Activated naive CD8-positive, alpha-beta T cell treated with anti-CD3 and anti-CD28 coated beads, Interleukin-2, amount 10 ng/mL, durations not matched to agents 7 days and 5 days (primary cell): ENCODE results near the gene CNMD. TPM values are rescaled to one million over a fixed set of nuclear protein-coding genes. Genes with fewer than 3 reads are reported as not detected.
"Not testable (repeated sequence)": the region's sequence is repeated elsewhere in the genome, so short reads cannot be mapped to it uniquely, and the experiment has no call there.

Experiments used
- ATAC-seq: fragments of 150-1000 bp; cut with Tn5 transposase; one replicate; pipeline ENCODE4 v1.10.0; 2021; ENCODE audit warnings: low read depth, moderate library complexity
- POLR2A ChIA-PET: fragments of 350-600 bp; sonication (Branson Sonifier 250); formaldehyde crosslinking; loops from one replicate; lab custom pipeline; 2021; ENCODE audit warnings: antibody characterized with exemption; lab: Charles Lee
- DNase-seq: peaks from one replicate; pipeline ENCODE4 v3.0.0; 2021
- H3K27ac Mint-ChIP-seq: one replicate; pipeline ENCODE4 v1.8.0; 2022; ENCODE audit warnings: mild to moderate bottlenecking, mixed read lengths
- H3K27me3 Mint-ChIP-seq: one replicate; pipeline ENCODE4 v1.8.0; 2022; ENCODE audit warnings: mild to moderate bottlenecking, moderate library complexity, mixed read lengths
- H3K36me3 Mint-ChIP-seq: one replicate; pipeline ENCODE4 v1.8.0; 2021; ENCODE audit warnings: mild to moderate bottlenecking, mixed read lengths
- H3K4me1 Mint-ChIP-seq: one replicate; pipeline ENCODE4 v1.8.0; 2021; ENCODE audit warnings: mixed read lengths
- H3K4me3 Mint-ChIP-seq: one replicate; pipeline ENCODE4 v1.8.0; 2022; ENCODE audit warnings: mild to moderate bottlenecking, moderate library complexity, mixed read lengths
- H3K9me3 Mint-ChIP-seq: one replicate; pipeline ENCODE4 v1.8.0; 2021; ENCODE audit warnings: mixed read lengths
- total RNA-seq, 2 experiments: library from RNA; stranded (reverse); gene quantifications; one replicate each; pipeline ENCODE4 v1.2.3, GENCODE V29; 2021

CNMD gene
- total RNA-seq, 2 experiments from 2014 or later = not detected

DNA sequence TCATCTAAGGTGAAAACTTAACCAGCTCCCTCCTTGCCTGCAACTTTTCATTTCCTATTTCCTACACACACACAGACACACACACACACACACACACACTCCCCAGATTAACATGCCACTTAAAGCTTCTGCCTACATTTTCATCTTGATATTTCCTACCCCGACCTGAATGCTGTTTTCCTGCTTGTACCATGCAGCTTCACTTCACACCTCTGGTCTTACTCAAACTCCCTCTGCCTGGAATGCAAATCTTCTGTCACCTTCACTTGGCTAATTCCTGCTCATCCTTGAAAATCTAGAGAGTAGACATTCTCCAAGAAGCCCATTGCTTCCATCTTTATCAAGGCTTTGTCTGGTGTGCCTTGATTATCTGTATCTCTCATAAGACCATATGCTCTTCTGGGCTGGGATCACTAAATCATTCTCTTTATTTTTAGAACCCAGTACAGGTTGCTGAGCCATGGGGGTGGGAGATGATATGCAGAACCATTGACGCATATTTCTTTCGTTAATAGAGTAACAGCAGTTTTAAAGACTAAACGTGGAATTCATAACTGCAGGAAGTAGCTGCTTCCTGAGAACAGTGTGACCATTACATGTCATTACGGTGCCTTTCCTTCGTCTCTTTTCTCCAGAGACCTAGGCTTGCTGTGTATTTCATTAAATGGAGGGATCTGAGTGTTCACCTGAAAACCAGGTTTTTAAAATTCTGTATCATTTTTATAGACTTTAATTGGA lies 37.7 kb downstream of the CNMD start:
- H3K27ac Mint-ChIP-seq = no peak overlapping the region
- H3K4me3 Mint-ChIP-seq = no peak overlapping the region
- H3K4me1 Mint-ChIP-seq = no peaks in the 10 kb centered on the region
- H3K9me3 Mint-ChIP-seq = no peaks in the 10 kb centered on the region
- peaks cover 4% of the 10 kb centered on the region for H3K36me3 Mint-ChIP-seq
- peaks cover 2% of the 10 kb centered on the region for H3K27me3 Mint-ChIP-seq
- POLR2A ChIA-PET = interaction anchor here (0.6 kb wide), 1 partner anchor 1417 kb away, joined by 5 read pairs; no protein-coding TSS in a partner anchor
- DNase-seq (no peak), ATAC-seq (no peak)

DNA sequence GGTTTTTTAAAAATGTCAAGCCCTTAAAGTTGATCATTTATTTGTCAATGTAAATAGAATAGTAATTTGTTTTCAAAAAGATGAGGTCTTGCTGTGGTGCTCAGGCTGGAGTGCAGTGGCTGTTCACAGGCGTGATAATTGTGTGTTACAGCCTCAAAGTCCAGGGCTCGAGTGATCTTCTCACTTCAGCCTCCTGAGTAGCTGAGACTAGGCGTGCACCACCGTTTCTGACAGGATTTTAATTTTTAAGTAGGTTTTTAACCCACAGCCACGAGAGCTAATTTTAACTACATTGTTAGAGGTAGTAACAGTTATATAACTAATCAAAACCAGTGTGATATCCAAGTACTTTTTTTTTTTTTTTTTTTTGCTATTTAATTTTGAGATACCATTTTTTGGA lies 43.1 kb downstream of the CNMD start:
- Mint-ChIP-seq H3K4me1 (peaks cover 9% of the 10 kb centered on the region), H3K9me3 (no peaks in the 10 kb centered on the region), H3K36me3 (peaks cover 5% of the 10 kb centered on the region), H3K27ac (no peak overlapping the region), H3K27me3 (no peaks in the 10 kb centered on the region), H3K4me3 (no peak overlapping the region)
- DNase-seq = no peak
- no peak for ATAC-seq
- POLR2A ChIA-PET = no interaction called here

DNA sequence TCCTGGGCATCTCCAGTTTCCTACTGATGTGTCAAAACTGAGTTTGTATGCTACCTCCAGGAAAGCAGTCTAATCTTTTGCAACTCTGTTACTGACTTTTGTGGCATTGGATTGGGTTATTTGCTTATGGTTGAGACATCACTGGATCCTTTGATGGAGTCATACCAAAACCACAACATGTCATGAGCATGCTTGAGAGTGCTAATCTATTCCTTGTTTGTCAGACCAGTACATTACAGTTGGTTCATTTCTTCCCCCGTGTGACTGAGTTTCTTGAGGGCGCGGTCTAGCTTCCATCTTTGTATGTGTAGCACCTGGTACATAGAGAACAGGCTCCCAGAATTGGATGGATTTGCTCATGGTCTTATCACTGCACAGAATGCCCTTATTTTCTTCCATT lies 43.8 kb downstream of the CNMD start:
- Mint-ChIP-seq H3K4me3 (no peak overlapping the region), H3K9me3 (no peaks in the 10 kb centered on the region), H3K4me1 (peaks cover 9% of the 10 kb centered on the region), H3K27ac (no peak overlapping the region), H3K36me3 (peaks cover 5% of the 10 kb centered on the region), H3K27me3 (no peaks in the 10 kb centered on the region)
- no peak for DNase-seq
- POLR2A ChIA-PET = no interaction called here
- no peak for ATAC-seq

DNA sequence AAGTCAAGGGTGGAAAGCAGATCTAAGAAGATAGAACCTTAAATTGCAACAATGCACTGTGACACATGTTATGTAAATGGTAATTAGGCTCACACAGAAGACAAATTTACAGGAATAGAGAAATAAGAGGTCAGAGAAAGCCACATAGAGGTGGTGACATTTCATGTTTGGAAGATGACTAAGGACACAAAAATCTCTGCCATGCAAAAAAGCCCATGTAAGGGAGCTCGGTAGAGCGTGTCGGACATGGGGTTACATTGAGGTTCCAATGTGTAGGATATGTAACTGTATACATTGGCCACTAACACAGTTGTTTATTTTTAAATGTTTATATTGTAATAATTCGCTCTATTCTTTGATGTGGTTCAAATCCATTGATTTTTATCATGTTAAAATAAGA lies 53.2 kb downstream of the CNMD start:
- no peak for ATAC-seq
- Mint-ChIP-seq H3K27me3 (no peaks in the 10 kb centered on the region), H3K27ac (no peak overlapping the region), H3K4me3 (no peak overlapping the region), H3K36me3 (peaks cover 31% of the 10 kb centered on the region), H3K4me1 (no peaks in the 10 kb centered on the region), H3K9me3 (no peaks in the 10 kb centered on the region)
- DNase-seq = no peak
- POLR2A ChIA-PET = no interaction called here

DNA sequence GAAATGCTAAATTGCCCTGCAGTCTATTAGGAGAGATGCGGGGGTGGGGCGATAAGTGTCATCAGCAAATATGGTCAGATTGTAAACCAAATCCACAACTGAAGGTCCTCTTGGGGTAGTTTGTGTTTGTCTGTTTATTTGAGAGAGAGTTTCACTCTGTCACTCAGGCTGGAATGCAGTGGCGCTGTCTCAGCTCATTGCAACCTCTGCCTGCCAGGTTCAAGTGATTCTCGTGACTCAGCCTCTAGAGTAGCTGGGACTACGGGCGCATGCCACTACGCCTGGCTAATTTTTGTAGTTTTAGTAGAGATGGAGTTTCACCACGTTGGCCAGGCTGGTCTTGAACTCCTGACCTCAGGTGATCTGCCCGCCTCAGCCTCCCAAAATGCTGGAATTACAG lies 53.8 kb downstream of the CNMD start:
- POLR2A ChIA-PET, DNase-seq, H3K27me3 Mint-ChIP-seq, H3K4me3 Mint-ChIP-seq, H3K4me1 Mint-ChIP-seq, H3K27ac Mint-ChIP-seq, ATAC-seq, H3K9me3 Mint-ChIP-seq: not testable (repeated sequence)
- peaks cover 29% of the 10 kb centered on the region for H3K36me3 Mint-ChIP-seq

DNA sequence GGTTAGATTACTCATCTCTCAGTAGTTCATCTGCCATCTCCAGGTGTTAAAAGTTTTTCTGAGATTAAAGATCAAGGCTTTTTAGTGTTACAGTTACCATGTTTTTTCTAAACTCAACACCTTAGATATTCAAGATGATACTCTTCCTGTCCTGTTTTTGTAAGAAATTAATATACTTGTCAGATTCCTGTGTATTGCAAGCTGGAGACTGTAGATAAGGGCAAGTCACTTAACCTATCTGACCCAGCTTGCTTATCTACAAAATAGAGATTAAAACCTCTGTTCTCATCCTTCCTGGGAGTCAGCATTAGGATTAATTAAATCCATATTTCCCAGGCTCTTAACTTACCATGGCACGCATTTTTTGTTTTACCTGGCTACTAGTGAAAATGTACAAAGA lies 61.8 kb downstream of the CNMD start:
- H3K36me3 Mint-ChIP-seq = peaks cover 27% of the 10 kb centered on the region
- H3K27ac Mint-ChIP-seq = no peak overlapping the region
- POLR2A ChIA-PET = no interaction called here
- H3K9me3 Mint-ChIP-seq = no peaks in the 10 kb centered on the region
- ATAC-seq (no peak), DNase-seq (no peak)
- H3K27me3 Mint-ChIP-seq = no peaks in the 10 kb centered on the region
- H3K4me1 Mint-ChIP-seq = no peaks in the 10 kb centered on the region
- H3K4me3 Mint-ChIP-seq = no peak overlapping the region

DNA sequence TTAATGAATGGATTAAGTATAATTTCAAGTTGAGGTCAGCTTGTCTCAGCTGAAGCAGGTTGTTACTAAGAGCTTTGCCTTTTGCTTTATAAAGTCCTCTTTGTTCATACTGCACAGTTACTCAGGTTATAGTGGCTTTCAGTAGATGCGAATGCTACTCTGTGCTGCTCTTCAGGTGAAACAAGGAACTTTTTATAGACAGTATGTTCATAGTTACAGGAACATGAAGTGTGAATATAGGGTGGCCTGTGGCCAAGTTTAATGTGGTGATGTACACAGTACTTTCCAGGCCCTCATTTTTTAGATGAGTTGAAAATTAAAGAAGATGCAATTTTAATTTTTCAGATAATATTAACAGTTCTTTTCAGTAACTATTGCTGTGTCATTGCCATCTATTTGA lies 66.2 kb downstream of the CNMD start:
- no peak for ATAC-seq
- H3K27ac Mint-ChIP-seq = no peak overlapping the region
- no peak overlapping the region for H3K4me3 Mint-ChIP-seq
- POLR2A ChIA-PET = interaction anchor here (1.6 kb wide), 1 partner anchor 21 kb away, joined by 4 read pairs; the partner anchor contains the start of gene SUGT1
- no peaks in the 10 kb centered on the region for H3K27me3 Mint-ChIP-seq
- H3K36me3 Mint-ChIP-seq = peaks cover 17% of the 10 kb centered on the region
- DNase-seq = no peak
- H3K4me1 Mint-ChIP-seq = no peaks in the 10 kb centered on the region
- no peaks in the 10 kb centered on the region for H3K9me3 Mint-ChIP-seq

DNA sequence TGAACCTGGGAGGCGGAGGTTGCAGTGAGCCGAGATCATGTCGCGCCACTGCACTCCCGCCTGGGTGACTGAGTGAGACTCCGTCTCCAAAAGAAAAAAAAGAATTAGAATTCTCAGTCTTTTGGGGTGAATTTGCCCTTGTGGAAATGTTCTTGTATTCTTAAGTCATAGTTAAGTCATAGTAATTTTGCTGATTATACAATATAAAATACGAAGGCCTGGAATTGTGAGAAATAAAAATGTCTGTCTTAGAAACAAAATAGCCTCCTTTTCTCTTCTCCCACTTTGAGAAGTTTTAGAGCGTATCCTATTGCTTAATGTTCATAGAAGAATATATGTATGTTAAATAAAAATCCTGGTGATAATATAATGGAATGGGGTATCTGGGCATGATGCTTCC lies 68.9 kb downstream of the CNMD start:
- H3K4me1 Mint-ChIP-seq = no peaks in the 10 kb centered on the region
- H3K4me3 Mint-ChIP-seq = no peak overlapping the region
- no peak for DNase-seq
- no peak for ATAC-seq
- peaks cover 7% of the 10 kb centered on the region for H3K36me3 Mint-ChIP-seq
- POLR2A ChIA-PET = no interaction called here
- H3K27ac Mint-ChIP-seq = no peak overlapping the region
- no peaks in the 10 kb centered on the region for H3K9me3 Mint-ChIP-seq
- no peaks in the 10 kb centered on the region for H3K27me3 Mint-ChIP-seq

DNA sequence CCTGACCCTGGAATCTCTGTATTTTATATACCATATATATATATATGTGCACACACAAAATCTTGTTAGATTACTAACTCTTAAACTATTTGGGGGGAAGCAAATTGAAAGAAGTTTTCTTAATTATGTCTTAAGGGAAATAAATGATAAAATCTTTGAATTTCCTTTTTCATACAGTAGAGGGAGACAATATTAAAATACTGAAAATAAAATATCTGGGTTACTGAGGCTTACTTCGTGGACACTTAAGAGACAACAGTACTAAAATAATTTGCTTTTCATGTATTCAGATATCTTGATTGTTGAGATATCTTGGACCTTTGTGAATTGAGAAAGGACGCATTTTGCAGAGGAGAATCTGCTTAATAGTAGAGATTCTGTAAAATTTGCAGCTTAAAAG lies 69.9 kb downstream of the CNMD start:
- DNase-seq = no peak
- H3K27ac Mint-ChIP-seq = no peak overlapping the region
- H3K4me3 Mint-ChIP-seq = no peak overlapping the region
- ATAC-seq = no peak
- no peaks in the 10 kb centered on the region for H3K9me3 Mint-ChIP-seq
- H3K4me1 Mint-ChIP-seq = no peaks in the 10 kb centered on the region
- POLR2A ChIA-PET = no interaction called here
- no peaks in the 10 kb centered on the region for H3K27me3 Mint-ChIP-seq
- peaks cover 7% of the 10 kb centered on the region for H3K36me3 Mint-ChIP-seq

DNA sequence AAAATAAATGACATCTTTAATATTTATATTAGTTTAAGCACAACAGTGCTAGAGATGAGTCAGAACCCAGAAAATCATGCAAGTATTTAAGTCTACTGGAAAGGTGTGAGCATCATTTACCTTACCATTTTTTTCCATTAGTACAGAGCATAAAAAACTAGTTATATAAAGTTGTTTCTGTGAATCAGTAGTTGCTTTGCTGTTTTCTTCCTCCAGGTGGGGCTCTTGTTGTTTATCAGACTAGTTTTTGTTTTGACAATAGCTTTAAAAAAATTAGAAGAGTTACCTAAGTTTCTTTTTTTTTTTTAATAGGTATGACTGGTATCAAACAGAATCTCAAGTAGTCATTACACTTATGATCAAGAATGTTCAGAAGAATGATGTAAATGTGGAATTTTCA lies 74.3 kb downstream of the CNMD start:
- no peak for DNase-seq
- H3K36me3 Mint-ChIP-seq = peaks cover 12% of the 10 kb centered on the region
- ATAC-seq = no peak
- H3K4me1 Mint-ChIP-seq = no peaks in the 10 kb centered on the region
- H3K27me3 Mint-ChIP-seq = no peaks in the 10 kb centered on the region
- no peak overlapping the region for H3K27ac Mint-ChIP-seq
- no peaks in the 10 kb centered on the region for H3K9me3 Mint-ChIP-seq
- no peak overlapping the region for H3K4me3 Mint-ChIP-seq
- POLR2A ChIA-PET = interaction anchor here (1.1 kb wide), 1 partner anchor 13 kb away, joined by 5 read pairs; the partner anchor contains the start of gene SUGT1

DNA sequence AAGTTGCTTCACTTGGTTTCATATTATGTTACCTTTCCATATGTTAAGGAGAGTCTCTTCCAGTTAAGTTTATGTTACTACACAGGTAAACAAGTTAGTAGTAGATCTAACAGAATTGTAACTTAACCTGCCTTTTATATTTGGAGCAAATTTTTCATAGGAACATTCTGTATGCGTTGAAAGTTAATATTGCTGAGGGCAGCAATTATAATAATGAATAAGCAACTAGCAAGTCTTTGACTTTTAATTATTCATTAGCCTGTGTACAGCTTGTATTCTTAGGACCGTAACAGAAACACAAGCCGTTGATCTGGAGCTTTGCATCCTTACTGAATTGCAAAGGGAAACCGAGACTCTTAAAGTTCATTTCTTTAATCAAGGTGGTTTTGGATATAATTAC lies 75.3 kb downstream of the CNMD start:
- DNase-seq (no peak), ATAC-seq (no peak)
- Mint-ChIP-seq H3K4me1 (peaks cover 2% of the 10 kb centered on the region), H3K27me3 (no peaks in the 10 kb centered on the region), H3K36me3 (peaks cover 17% of the 10 kb centered on the region), H3K9me3 (no peaks in the 10 kb centered on the region), H3K4me3 (no peak overlapping the region), H3K27ac (peak overlapping the region; percentile 30)
- POLR2A ChIA-PET = no interaction called here

DNA sequence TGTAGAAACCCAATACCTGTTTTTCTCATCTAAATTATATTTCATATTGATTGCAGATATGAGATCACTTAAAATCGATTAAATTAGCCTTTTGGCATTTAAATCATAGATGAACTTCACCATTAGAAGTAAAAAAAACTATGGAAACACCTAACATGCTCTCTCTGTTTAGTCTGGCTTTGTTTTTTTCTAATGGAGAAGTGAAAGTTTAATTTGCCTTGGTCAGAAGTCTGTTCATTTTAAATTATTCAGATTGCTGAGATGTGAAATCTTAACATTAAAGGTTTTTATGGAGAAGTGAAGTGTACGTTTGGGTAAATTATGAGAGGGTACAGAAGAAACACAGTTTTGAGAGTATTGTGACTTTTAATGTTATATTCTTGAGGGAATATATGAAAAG lies 80.3 kb downstream of the CNMD start:
- POLR2A ChIA-PET = no interaction called here
- Mint-ChIP-seq H3K27me3 (no peaks in the 10 kb centered on the region), H3K9me3 (no peaks in the 10 kb centered on the region), H3K27ac (no peak overlapping the region), H3K4me1 (peaks cover 2% of the 10 kb centered on the region), H3K36me3 (peaks cover 11% of the 10 kb centered on the region), H3K4me3 (no peak overlapping the region)
- no peak for DNase-seq
- ATAC-seq = no peak
